Type B pancreatic cell (in vitro differentiated cells): Measurements from ENCODE around the gene RPS6KL1. TPM values are rescaled to one million over a fixed set of nuclear protein-coding genes. Genes with fewer than 3 reads are reported as not detected.
"Not testable (repeated sequence)": the region's sequence is repeated elsewhere in the genome, so short reads cannot be mapped to it uniquely, and the experiment has no call there.

ENCODE experiments used
- DNase-seq: peaks from one replicate; pipeline ENCODE4 v3.0.0; 2021; ENCODE audit warnings: mixed read lengths; ENCODE audit not compliant: unreplicated experiment; ENCODE audit errors: extremely low spot score
- H3K27ac Mint-ChIP-seq: 2 replicates; pipeline ENCODE4 v1.8.0; 2021; ENCODE audit warnings: mild to moderate bottlenecking, mixed read lengths
- H3K27me3 Mint-ChIP-seq: 2 replicates; pipeline ENCODE4 v1.8.0; 2021; ENCODE audit warnings: mixed read lengths
- H3K36me3 Mint-ChIP-seq: 2 replicates; pipeline ENCODE4 v1.8.0; 2021; ENCODE audit warnings: mixed read lengths
- H3K4me1 Mint-ChIP-seq: one replicate; pipeline ENCODE4 v1.8.0; 2021; ENCODE audit warnings: mixed read lengths; ENCODE audit not compliant: unreplicated experiment
- H3K4me3 Mint-ChIP-seq: 2 replicates; pipeline ENCODE4 v1.8.0; 2021; ENCODE audit warnings: mild to moderate bottlenecking, mixed read lengths
- H3K9me3 Mint-ChIP-seq: 2 replicates; pipeline ENCODE4 v1.8.0; 2021; ENCODE audit warnings: mixed read lengths
- CTCF ChIP-seq: fragments of 200-600 bp; sonication (generic); conservative IDR thresholded peaks from 2 replicates; pipeline ENCODE4 v1.5.0; 2021; ENCODE audit warnings: antibody characterized with exemption, mild to moderate bottlenecking
- total RNA-seq: library from RNA; stranded (reverse); gene quantifications from 2 replicates; pipeline ENCODE4 v1.2.1, GENCODE V29; 2021; ENCODE audit warnings: low replicate concordance

Gene RPS6KL1
- total RNA-seq, 1 donor from 2014 or later = 7.5 TPM

GRCh38 chr14:74936151-74936550 is 13.1 kb upstream of the RPS6KL1 start:
- Mint-ChIP-seq H3K36me3 (no peaks in the 10 kb centered on the region), H3K9me3 (no peaks in the 10 kb centered on the region), H3K4me1 (peaks cover 18% of the 10 kb centered on the region), H3K27ac (no peak overlapping the region), H3K27me3 (peaks cover 23% of the 10 kb centered on the region), H3K4me3 (no peak overlapping the region)
- no peak for DNase-seq
- no peak for TF ChIP-seq CTCF

DNA sequence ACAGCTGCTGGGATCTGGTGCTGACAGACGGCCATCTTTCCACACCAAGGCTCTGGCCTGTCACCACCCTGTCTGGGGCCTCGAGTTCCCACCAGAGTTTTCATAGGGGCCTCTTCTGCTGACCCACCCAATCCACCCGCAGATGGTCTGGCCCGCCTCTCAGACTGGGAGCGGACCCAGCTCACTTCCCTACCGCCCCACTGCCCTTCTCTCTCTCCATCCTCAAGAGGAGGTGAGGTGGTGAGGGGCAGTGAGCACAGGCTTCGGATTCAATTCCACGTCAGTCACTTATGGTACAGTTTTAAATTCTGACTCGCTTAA is 12.3 kb upstream of the RPS6KL1 start:
- no peak for DNase-seq
- H3K27me3 Mint-ChIP-seq = peaks cover 27% of the 10 kb centered on the region
- TF ChIP-seq CTCF = no peak
- H3K4me3 Mint-ChIP-seq = no peak overlapping the region
- no peaks in the 10 kb centered on the region for H3K36me3 Mint-ChIP-seq
- no peaks in the 10 kb centered on the region for H3K9me3 Mint-ChIP-seq
- H3K4me1 Mint-ChIP-seq = peaks cover 18% of the 10 kb centered on the region
- H3K27ac Mint-ChIP-seq = no peak overlapping the region

GRCh38 chr14:74934476-74935359 is 11.7 kb upstream of the RPS6KL1 start:
- DNase-seq = no peak
- Mint-ChIP-seq H3K36me3 (no peaks in the 10 kb centered on the region), H3K27ac (no peak overlapping the region), H3K27me3 (peaks cover 29% of the 10 kb centered on the region), H3K4me1 (peaks cover 14% of the 10 kb centered on the region), H3K4me3 (no peak overlapping the region), H3K9me3 (no peaks in the 10 kb centered on the region)
- no peak for TF ChIP-seq CTCF

DNA sequence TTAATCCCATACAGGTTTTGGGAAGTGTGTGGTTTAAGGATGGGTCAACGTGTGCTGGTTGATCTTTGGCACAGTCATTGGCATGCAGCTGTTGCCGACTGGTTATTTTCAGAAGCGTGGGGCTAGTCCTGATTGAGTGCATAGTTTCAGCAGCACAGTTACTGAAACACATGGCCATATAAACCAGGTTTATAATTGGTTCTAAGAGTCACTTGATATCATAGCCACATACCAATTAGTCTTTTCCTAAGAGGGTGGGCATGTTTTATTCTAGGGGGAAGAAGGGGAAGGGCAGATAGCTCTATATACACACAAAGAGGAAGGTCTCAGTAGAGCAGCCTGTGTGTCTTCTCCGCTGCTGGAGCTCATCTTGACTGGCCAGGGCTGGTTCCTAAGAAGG is 11.0 kb upstream of the RPS6KL1 start:
- peaks cover 31% of the 10 kb centered on the region for H3K27me3 Mint-ChIP-seq
- H3K27ac Mint-ChIP-seq = no peak overlapping the region
- no peaks in the 10 kb centered on the region for H3K9me3 Mint-ChIP-seq
- H3K4me3 Mint-ChIP-seq = no peak overlapping the region
- DNase-seq = no peak
- TF ChIP-seq CTCF = no peak
- no peaks in the 10 kb centered on the region for H3K36me3 Mint-ChIP-seq
- H3K4me1 Mint-ChIP-seq = peaks cover 14% of the 10 kb centered on the region

- H3K4me1 Mint-ChIP-seq = peaks cover 14% of the 10 kb centered on the region
- H3K4me3 Mint-ChIP-seq, H3K9me3 Mint-ChIP-seq, DNase-seq, H3K36me3 Mint-ChIP-seq, H3K27ac Mint-ChIP-seq: not testable (repeated sequence)
- H3K27me3 Mint-ChIP-seq = peaks cover 30% of the 10 kb centered on the region
These were observed 9.9 kb upstream of the RPS6KL1 start for GRCh38 chr14:74932936-74933335.

DNA sequence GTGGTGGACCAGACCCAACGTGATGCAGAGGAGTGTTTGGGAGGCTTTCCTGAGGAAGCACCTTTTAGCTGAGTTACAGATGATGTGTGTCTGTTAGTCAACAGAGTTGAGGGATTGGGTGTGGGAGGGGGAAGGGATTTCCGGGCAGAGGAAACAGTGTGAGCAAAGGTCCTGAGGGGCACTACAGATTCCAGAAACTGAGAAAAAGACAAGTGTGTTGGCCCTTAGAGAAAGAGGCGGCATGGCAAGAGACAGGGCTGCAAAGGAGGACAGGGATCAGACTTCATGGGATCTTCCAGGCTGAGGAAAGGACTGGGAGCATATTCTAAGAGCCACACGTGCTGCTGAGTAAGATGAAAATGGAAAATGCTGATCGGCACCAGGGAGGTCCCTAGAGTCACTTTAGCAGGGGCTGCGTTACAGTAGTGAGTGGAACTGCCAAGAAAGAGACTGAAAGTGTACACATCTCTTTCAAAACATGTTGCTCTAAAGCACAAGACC is 9.4 kb upstream of the RPS6KL1 start:
- no peak for TF ChIP-seq CTCF
- Mint-ChIP-seq H3K4me1 (peaks cover 14% of the 10 kb centered on the region), H3K27me3 (peaks cover 35% of the 10 kb centered on the region), H3K27ac (no peak overlapping the region), H3K9me3 (no peaks in the 10 kb centered on the region), H3K36me3 (no peaks in the 10 kb centered on the region), H3K4me3 (no peak overlapping the region)
- DNase-seq = no peak

- not testable (repeated sequence) for H3K4me3 Mint-ChIP-seq, H3K27ac Mint-ChIP-seq
These were observed 8.7 kb upstream of the RPS6KL1 start for GRCh38 chr14:74931744-74932143.

More at GRCh38 chr14:74931744-74932143, 8.7 kb upstream of the RPS6KL1 start:
- Mint-ChIP-seq H3K27me3 (peaks cover 38% of the 10 kb centered on the region), H3K4me1 (peaks cover 14% of the 10 kb centered on the region)
- not testable (repeated sequence) for H3K9me3 Mint-ChIP-seq, H3K36me3 Mint-ChIP-seq, DNase-seq
